ENCODE measurements around the gene NUDT5. TPM values are rescaled to one million over a fixed set of nuclear protein-coding genes. Genes with fewer than 3 reads are reported as not detected.

NUDT5 gene
- total and polyA plus RNA-seq, 2 of the 8 experiments (the other 6 are each of a cell fraction or from before 2014, with no cell fraction given): 130 to 134 TPM

- peak; percentile 49 for TF ChIP-seq KDM4A (IDR thresholded peaks at IDR 0.05; ENCODE audit: low read depth, low read length, severe bottlenecking)
- TF ChIP-seq ATF3 (IDR thresholded peaks at IDR 0.05; ENCODE audit: insufficient read depth, low read depth, low read length): no peak
- peak; percentile 47; the same call in 1 of the 2 replicates for TF ChIP-seq BRCA1 (IDR thresholded peaks at IDR 0.05; ENCODE audit: low read depth, low read length)
- peak; percentile 32; the same call in 1 of the 2 replicates for TF ChIP-seq SRF (IDR thresholded peaks at IDR 0.05; ENCODE audit: low read depth, low read length)
Measured at GRCh38 chr10:12195603-12196506, at the start of gene NUDT5, which contains the start of gene CDC123 (continued).

Data from H1 (cell line).